ENCODE measurements around the gene MED9. TPM values are rescaled to one million over a fixed set of nuclear protein-coding genes. Genes with fewer than 3 reads are reported as not detected.

Gene MED9
- total and polyA plus RNA-seq, 2 donors (not counting 3 experiments of a cell fraction or from before 2014, with no cell fraction given) = 15.1 to 18.2 TPM

DNA sequence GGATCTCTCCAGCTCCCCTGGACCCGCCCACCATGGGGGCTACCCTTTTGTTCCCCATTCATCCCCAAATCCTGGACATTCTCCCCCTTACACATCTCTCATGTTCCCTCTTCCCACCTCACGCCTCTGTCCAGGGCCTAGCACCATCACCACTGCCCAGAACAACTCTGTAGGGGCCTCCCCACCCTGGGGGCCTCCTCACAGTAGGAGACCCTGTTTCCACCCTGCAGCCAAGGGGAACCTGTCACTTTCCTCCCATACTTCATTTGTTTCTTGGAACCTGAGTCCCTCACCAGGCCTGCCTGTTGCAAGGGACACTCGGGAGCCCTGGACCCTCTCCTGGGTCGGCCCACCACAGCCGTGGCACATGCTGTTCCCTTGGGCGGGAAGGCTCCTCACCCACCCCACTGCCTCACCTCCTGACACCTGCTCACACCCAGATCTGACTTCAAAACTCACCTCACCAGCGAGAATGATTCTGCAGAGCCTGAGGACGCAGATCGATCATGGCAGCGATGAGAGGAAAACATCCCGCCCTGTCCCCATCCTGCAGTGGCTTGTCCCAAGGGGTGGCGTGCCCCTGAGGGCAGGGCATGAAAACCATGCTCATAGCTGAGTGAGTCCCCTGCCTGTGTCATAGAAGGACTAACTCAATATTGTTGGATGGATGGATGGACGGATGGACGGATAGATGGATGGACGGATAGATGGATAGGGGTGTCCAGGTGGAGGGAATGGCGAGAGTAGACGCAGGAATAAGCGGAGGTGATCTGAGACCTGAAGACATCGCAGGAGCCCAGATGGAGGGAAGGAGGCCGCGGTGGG is 26.2 kb downstream of the MED9 start:
- intact Hi-C loops (cut with micrococcal nuclease) (no loop called here), dilution Hi-C loops (cut with MboI; ENCODE audit: extremely low pct_ligation_motif_present, low sequenced_read_pairs) (no loop called here)
- no peak overlapping the region for H3K4me3 ChIP-seq (replicated peaks in 1 of 3; ENCODE audit: insufficient read depth in 1 of 3, low read depth in 1 of 3, low read length in 3 of 3)
- no peak overlapping the region for H2AFZ ChIP-seq (ENCODE audit: low read depth, low read length)
- no peak overlapping the region for H3K4me2 ChIP-seq (ENCODE audit: insufficient read depth, low read length)
- no peak overlapping the region for H3K27ac ChIP-seq (ENCODE audit: insufficient read depth, low read depth, low read length)
- H3K9me3 ChIP-seq (replicated peaks; ENCODE audit: control insufficient read depth, insufficient read depth, low read length) = no peaks in the 10 kb centered on the region
- DNase-seq (ENCODE audit: low read depth, low spot score) = no peak
- no peaks in the 10 kb centered on the region for H3K79me2 ChIP-seq (ENCODE audit: control insufficient read depth, insufficient read depth, low read length)
- no peak overlapping the region for H3K9ac ChIP-seq (replicated peaks; ENCODE audit: extremely low read depth, insufficient read depth, low read length)
- no peaks in the 10 kb centered on the region for H3K4me1 ChIP-seq (ENCODE audit: control insufficient read depth, extremely low read depth, insufficient read depth, low read length)
- POLR2A ChIA-PET = no interaction called here
- FAIRE-seq = no peak
- H3K36me3 ChIP-seq (ENCODE audit: control insufficient read depth in 2 of 2, extremely low read depth in 1 of 2, insufficient read depth in 2 of 2, low read length in 2 of 2) = no peaks in the 10 kb centered on the region
- BruUV-seq (replicated peaks) = no TSS peak
- no peaks in the 10 kb centered on the region for H4K20me1 ChIP-seq (replicated peaks; ENCODE audit: control insufficient read depth, extremely low read depth, insufficient read depth, low read length)
- TF ChIP-seq GATA2 (IDR thresholded peaks at IDR 0.05; ENCODE audit: insufficient read depth, insufficient read length, low read depth, low read length) (no peak), MYC (IDR thresholded peaks at IDR 0.05; ENCODE audit: low read depth, low read length) (no peak), POLR2AphosphoS5 (IDR thresholded peaks at IDR 0.05; ENCODE audit: insufficient read depth, low read depth, low read length) (no peak), CTCF (IDR thresholded peaks at IDR 0.05; ENCODE audit: extremely low read depth in 1 of 2, insufficient read depth in 1 of 2, low read depth in 1 of 2, low read length in 2 of 2) (no peak), POLR2A (IDR thresholded peaks at IDR 0.05; ENCODE audit: low read depth, low read length) (no peak), JUN (IDR thresholded peaks at IDR 0.05; ENCODE audit: borderline replicate concordance, insufficient read depth, insufficient read length, low read depth) (no peak), FOS (IDR thresholded peaks at IDR 0.05; ENCODE audit: borderline replicate concordance, insufficient read depth, low read length) (no peak), EZH2 (IDR thresholded peaks at IDR 0.05; ENCODE audit: borderline replicate concordance, low read depth, low read length, severe bottlenecking) (no peak)
- TF ChIP-seq, protein P1, sequence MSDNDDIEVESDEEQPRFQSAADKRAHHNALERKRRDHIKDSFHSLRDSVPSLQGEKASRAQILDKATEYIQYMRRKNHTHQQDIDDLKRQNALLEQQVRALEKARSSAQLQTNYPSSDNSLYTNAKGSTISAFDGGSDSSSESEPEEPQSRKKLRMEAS (IDR thresholded peaks at IDR 0.05; ENCODE audit: insufficient read depth, insufficient read length) = no peak
- no peaks in the 10 kb centered on the region for H3K27me3 ChIP-seq (ENCODE audit: control insufficient read depth in 2 of 2, insufficient read depth in 2 of 2, low read length in 2 of 2)
- CTCF ChIA-PET = interaction anchor here (1.0 to 1.3 kb wide), 2 partner anchors 139 to 146 kb away, joined by 3 read pairs; no protein-coding TSS in a partner anchor
- H3K9me1 ChIP-seq (replicated peaks; ENCODE audit: control insufficient read depth, extremely low read depth, insufficient read depth, low read length) = no peaks in the 10 kb centered on the region

All from endothelial cell of umbilical vein (primary cell).